Activated CD4-positive, alpha-beta T cell treated with anti-CD3 and anti-CD28 coated beads for 36 hours (primary cell): ENCODE data around the gene HS6ST1. TPM values are rescaled to one million over a fixed set of nuclear protein-coding genes. Genes with fewer than 3 reads are reported as not detected.

Source experiments
- ATAC-seq: fragments of 200-7000 bp; cut with Tn5 transposase; one replicate; pipeline ENCODE4 v1.10.0; 2021; ENCODE audit warnings: mild to moderate bottlenecking, moderate library complexity
- CTCF ChIA-PET: fragments of 350-600 bp; sonication (Branson Sonifier 250); formaldehyde crosslinking; loops from one replicate; lab custom pipeline; 2021; ENCODE audit warnings: antibody characterized with exemption; lab: Charles Lee
- POLR2A ChIA-PET: fragments of 350-600 bp; sonication (Branson Sonifier 250); formaldehyde crosslinking; loops from one replicate; lab custom pipeline; 2021; ENCODE audit warnings: antibody characterized with exemption, inconsistent platforms; lab: Charles Lee
- DNase-seq: peaks from one replicate; pipeline ENCODE4 v3.0.0-alpha.2; 2020
- H3K27ac Mint-ChIP-seq: one replicate; pipeline ENCODE4 v1.8.0; 2021; ENCODE audit warnings: mixed read lengths
- H3K27me3 Mint-ChIP-seq: one replicate; pipeline ENCODE4 v1.8.0; 2021; ENCODE audit warnings: mixed read lengths
- H3K36me3 Mint-ChIP-seq: one replicate; pipeline ENCODE4 v1.8.0; 2021; ENCODE audit warnings: low read depth, mixed read lengths
- H3K4me1 Mint-ChIP-seq: one replicate; pipeline ENCODE4 v1.8.0; 2021; ENCODE audit warnings: mixed read lengths
- H3K4me3 Mint-ChIP-seq: one replicate; pipeline ENCODE4 v1.8.0; 2021; ENCODE audit warnings: mild to moderate bottlenecking, moderate library complexity, mixed read lengths
- H3K9me3 Mint-ChIP-seq: one replicate; pipeline ENCODE4 v1.8.0; 2021; ENCODE audit warnings: low read depth, mixed read lengths
- intact Hi-C, 2 experiments: fragments of 100-400 bp; cut with DNase I in 1 of 2; cut with micrococcal nuclease in 1 of 2; formaldehyde crosslinking; loops; one replicate each; pipeline versions ENCODE4 v1.14.2 to v1.15.1; 2022 to 2024; cut with DNase I, micrococcal nuclease
- total RNA-seq, 2 experiments: library from RNA; stranded (reverse); gene quantifications; one replicate each; pipeline ENCODE4 v1.2.3, GENCODE V29; 2021

HS6ST1 gene
- total RNA-seq, 2 experiments from 2014 or later, result 12.8 to 13.8 TPM

DNA sequence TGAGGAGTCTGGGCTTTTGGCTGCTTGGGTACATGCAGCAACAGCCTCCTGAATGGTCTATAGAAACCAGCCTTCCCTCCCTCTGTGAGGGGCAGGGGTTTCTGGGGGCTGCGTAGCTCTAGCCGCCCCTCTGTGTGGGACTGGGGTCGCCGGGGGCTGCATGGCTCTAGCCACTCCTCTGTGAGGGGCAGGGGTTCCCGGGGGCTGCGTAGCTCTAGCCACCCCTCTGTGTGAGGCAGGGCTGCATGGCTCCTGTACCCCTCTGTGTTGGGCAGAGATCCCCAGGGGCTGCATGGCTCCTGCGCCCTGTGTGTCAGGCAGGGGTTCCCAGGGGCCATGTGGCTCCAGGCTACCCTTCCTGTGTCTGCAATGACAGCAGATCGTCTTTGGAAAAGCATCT lies 17.6 kb downstream of the HS6ST1 start:
- Mint-ChIP-seq H3K4me1 (no peaks in the 10 kb centered on the region), H3K27ac (no peak overlapping the region), H3K36me3 (peaks cover 8% of the 10 kb centered on the region), H3K9me3 (peaks cover 3% of the 10 kb centered on the region), H3K27me3 (no peaks in the 10 kb centered on the region), H3K4me3 (no peak overlapping the region)
- DNase-seq (no peak), ATAC-seq (no peak)
- ChIA-PET CTCF (interaction anchor here (0.5 to 0.7 kb wide), 2 partner anchors 11 to 1567 kb away, joined by 3 read pairs; no protein-coding TSS in a partner anchor), POLR2A (no interaction called here)
- intact Hi-C loops, result no loop called here

GRCh38 chr2:128300151-128301020 lies 18.3 kb downstream of the HS6ST1 start:
- POLR2A ChIA-PET, result no interaction called here

GRCh38 chr2:128299628-128300027 lies 19.0 kb downstream of the HS6ST1 start:
- H3K9me3 Mint-ChIP-seq, result peaks cover 3% of the 10 kb centered on the region
- no peaks in the 10 kb centered on the region for H3K27me3 Mint-ChIP-seq
- ChIA-PET CTCF (no interaction called here), POLR2A (no interaction called here)
- peaks cover 9% of the 10 kb centered on the region for H3K36me3 Mint-ChIP-seq
- ATAC-seq, result no peak
- no peak for DNase-seq
- H3K4me1 Mint-ChIP-seq, result peaks cover 3% of the 10 kb centered on the region
- no peak overlapping the region for H3K27ac Mint-ChIP-seq
- intact Hi-C loops, result no loop called here
- no peak overlapping the region for H3K4me3 Mint-ChIP-seq

More at GRCh38 chr2:128300151-128301020, 18.3 kb downstream of the HS6ST1 start:
- DNase-seq, result no peak
- CTCF ChIA-PET, result interaction anchor here (0.5 kb wide), 1 partner anchor 12 kb away, joined by 3 read pairs; no protein-coding TSS in a partner anchor
- Mint-ChIP-seq H3K36me3 (peaks cover 9% of the 10 kb centered on the region), H3K27me3 (no peaks in the 10 kb centered on the region), H3K9me3 (peaks cover 3% of the 10 kb centered on the region), H3K4me1 (peaks cover 3% of the 10 kb centered on the region), H3K4me3 (no peak overlapping the region), H3K27ac (no peak overlapping the region)
- ATAC-seq, result no peak
- intact Hi-C loops, result no loop called here

GRCh38 chr2:128298846-128299507 lies 19.7 kb downstream of the HS6ST1 start:
- ATAC-seq (no peak), DNase-seq (no peak)
- Mint-ChIP-seq H3K27ac (no peak overlapping the region), H3K9me3 (peaks cover 3% of the 10 kb centered on the region), H3K4me1 (peaks cover 3% of the 10 kb centered on the region), H3K27me3 (no peaks in the 10 kb centered on the region), H3K36me3 (peaks cover 9% of the 10 kb centered on the region), H3K4me3 (no peak overlapping the region)
- ChIA-PET CTCF (no interaction called here), POLR2A (no interaction called here)
- intact Hi-C loops, result no loop called here

GRCh38 chr2:128298286-128298685 lies 20.4 kb downstream of the HS6ST1 start:
- peaks cover 3% of the 10 kb centered on the region for H3K4me1 Mint-ChIP-seq
- ATAC-seq, result no peak
- H3K4me3 Mint-ChIP-seq, result no peak overlapping the region
- H3K27ac Mint-ChIP-seq, result no peak overlapping the region
- DNase-seq, result no peak
- ChIA-PET POLR2A (no interaction called here), CTCF (no interaction called here)
- H3K9me3 Mint-ChIP-seq, result peaks cover 3% of the 10 kb centered on the region
- intact Hi-C loops, result no loop called here
- no peaks in the 10 kb centered on the region for H3K27me3 Mint-ChIP-seq
- peaks cover 9% of the 10 kb centered on the region for H3K36me3 Mint-ChIP-seq

GRCh38 chr2:128293870-128294455 lies 24.7 kb downstream of the HS6ST1 start:
- Mint-ChIP-seq H3K27ac (no peak overlapping the region), H3K4me3 (no peak overlapping the region), H3K4me1 (peaks cover 3% of the 10 kb centered on the region), H3K36me3 (peaks cover 8% of the 10 kb centered on the region), H3K27me3 (no peaks in the 10 kb centered on the region), H3K9me3 (peaks cover 3% of the 10 kb centered on the region)
- intact Hi-C loops, result no loop called here
- ChIA-PET CTCF (no interaction called here), POLR2A (interaction anchor here (0.7 kb wide), 1 partner anchor 1148 kb away, joined by 3 read pairs; no protein-coding TSS in a partner anchor)
- DNase-seq (no peak), ATAC-seq (no peak)

- Mint-ChIP-seq H3K36me3 (peaks cover 6% of the 10 kb centered on the region), H3K4me3 (no peak overlapping the region), H3K9me3 (peaks cover 2% of the 10 kb centered on the region), H3K4me1 (peaks cover 3% of the 10 kb centered on the region), H3K27me3 (no peaks in the 10 kb centered on the region), H3K27ac (no peak overlapping the region)
- no peak for ATAC-seq
- ChIA-PET CTCF (no interaction called here), POLR2A (no interaction called here)
- no peak for DNase-seq
- intact Hi-C loops, result no loop called here
Measured at GRCh38 chr2:128293426-128293755, 25.3 kb downstream of the HS6ST1 start.

DNA sequence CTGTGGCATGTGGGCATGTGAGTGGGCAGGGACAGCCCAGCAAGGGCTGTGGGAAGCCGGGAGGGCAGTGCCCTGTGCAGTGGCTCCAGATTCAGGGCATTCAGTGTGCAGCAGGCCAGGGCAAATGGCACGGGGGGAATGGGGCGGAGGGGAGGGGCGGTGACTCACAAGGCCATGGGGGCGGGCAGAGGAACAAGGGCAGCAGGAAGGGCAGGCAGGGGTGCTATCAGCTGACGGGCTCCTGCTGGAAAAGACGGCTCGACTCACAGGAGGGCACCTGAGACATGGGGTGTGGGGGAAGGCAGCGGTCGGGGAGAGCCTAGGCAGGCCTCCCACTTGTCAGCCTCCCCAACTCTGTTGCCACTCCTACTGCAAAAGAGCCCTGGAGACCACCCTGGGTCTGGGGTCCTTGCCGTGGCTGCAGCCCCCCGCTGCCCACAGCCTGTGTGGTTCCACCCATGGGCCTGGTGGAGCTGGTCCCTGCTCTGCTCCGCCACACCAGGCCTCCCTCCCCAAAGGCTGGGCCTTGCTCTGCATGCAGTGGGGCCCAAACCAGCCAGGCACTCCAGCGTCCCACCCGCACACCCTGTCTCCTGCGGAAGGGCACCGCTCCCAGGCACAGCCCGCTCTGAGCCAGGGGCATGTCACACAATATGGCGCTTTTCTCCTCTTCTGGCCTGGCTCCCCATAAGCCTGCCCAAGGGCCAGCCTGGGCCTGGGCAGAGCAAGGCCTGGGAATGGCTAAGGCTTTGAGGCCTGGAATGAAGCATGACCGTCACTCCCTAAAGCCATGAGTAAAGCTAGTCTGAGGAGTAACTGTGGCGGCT lies 25.9 kb downstream of the HS6ST1 start:
- Mint-ChIP-seq H3K4me3 (no peak overlapping the region), H3K27me3 (no peaks in the 10 kb centered on the region), H3K27ac (no peak overlapping the region), H3K36me3 (peaks cover 4% of the 10 kb centered on the region), H3K9me3 (no peaks in the 10 kb centered on the region), H3K4me1 (peaks cover 3% of the 10 kb centered on the region)
- POLR2A ChIA-PET, result no interaction called here
- no peak for DNase-seq
- ATAC-seq, result no peak
- intact Hi-C loops, result no loop called here
- CTCF ChIA-PET, result no interaction called here

DNA sequence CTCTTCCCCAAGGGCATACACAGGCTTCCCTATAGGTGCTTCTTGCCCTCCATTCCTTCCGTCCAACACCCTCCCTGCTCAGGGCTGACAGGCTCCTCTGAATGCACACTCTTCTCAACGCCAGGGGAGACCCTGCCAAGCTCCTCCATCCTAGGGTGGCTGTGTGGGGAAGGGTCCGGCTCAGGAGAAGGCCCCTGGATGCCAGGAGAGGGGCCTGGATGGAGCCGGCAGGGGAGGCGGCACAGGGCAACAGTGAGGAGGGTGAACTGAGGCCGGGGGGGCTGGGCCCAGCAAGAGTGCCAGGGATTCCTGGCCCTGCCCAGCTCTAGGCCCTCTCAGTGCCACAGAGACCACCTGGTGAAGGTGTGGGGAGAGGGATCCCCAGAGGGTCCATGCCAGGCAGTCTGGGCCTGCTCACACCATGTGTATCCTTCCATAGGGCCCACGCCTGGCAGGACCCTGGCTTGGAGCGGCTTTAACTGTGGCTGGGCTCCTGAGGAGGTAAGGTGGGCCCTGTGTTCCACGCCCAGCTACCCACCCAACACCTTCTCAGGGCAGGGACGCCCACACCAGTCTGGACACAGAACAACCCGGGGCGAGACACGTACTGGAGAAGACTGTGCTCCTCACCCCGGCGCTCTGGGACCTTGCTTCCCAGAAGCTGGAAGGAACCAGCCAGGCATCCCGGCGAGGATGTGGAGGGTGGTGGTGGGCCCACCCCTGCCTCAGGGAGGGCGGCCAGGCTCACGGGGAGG lies 26.6 kb downstream of the HS6ST1 start:
- Mint-ChIP-seq H3K36me3 (peaks cover 4% of the 10 kb centered on the region), H3K9me3 (no peaks in the 10 kb centered on the region), H3K4me1 (peaks cover 3% of the 10 kb centered on the region), H3K4me3 (no peak overlapping the region), H3K27ac (no peak overlapping the region), H3K27me3 (no peaks in the 10 kb centered on the region)
- DNase-seq (no peak), ATAC-seq (no peak)
- CTCF ChIA-PET, result no interaction called here
- POLR2A ChIA-PET, result no interaction called here
- intact Hi-C loops, result no loop called here

DNA sequence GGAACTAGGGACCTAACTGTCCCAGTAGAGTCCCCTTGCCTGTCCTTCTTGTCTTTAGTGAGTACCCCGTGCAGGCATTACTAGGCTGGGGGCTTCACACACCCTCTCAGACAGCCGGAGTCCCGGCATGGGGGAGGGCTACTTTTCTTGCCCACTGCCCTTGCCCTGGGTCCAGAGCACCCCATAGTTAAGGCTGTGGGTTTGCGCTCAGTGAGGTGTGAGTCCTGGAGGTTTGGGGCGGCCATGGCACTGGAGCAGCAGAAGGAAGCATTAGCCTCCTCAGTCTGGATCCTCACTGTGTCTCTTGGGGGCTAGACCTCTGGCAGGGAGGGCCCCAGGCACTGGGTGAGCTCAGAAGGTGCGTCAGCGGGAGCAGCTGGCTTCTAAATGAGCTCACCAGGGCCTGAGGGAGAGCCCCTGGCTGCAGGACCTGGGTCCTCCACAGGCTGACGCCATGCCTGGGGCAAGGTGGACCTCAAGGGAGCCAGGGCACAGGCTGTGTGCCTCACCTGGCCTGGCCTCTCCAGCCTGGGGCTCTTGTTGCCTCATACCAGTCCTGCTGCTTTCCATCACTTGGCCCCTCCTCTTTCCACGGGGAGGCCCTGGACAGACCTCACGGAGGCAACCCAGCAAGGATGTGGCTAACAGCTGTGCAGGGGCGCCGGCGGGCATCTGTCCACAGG lies 27.4 kb downstream of the HS6ST1 start:
- peaks cover 4% of the 10 kb centered on the region for H3K36me3 Mint-ChIP-seq
- no peak overlapping the region for H3K27ac Mint-ChIP-seq
- no peak overlapping the region for H3K4me3 Mint-ChIP-seq
- H3K4me1 Mint-ChIP-seq, result peaks cover 3% of the 10 kb centered on the region
- H3K27me3 Mint-ChIP-seq, result no peaks in the 10 kb centered on the region
- H3K9me3 Mint-ChIP-seq, result no peaks in the 10 kb centered on the region
- intact Hi-C loops, result no loop called here
- DNase-seq (no peak), ATAC-seq (no peak)
- ChIA-PET POLR2A (no interaction called here), CTCF (no interaction called here)
